Measurements from ENCODE around the gene SERPINB2. TPM values are rescaled to one million over a fixed set of nuclear protein-coding genes. Genes with fewer than 3 reads are reported as not detected.

Gene SERPINB2
- total and polyA plus RNA-seq, 10 of the 15 experiments (the other 5 are each of a cell fraction or from before 2014, with no cell fraction given), result 9.6 to 25.3 (median 14.0) TPM

GRCh38 chr18:63907664-63908063, 20.2 kb downstream of the SERPINB2 start, which contains the start of gene SERPINB10 (continued):
- TF ChIP-seq, protein P1, sequence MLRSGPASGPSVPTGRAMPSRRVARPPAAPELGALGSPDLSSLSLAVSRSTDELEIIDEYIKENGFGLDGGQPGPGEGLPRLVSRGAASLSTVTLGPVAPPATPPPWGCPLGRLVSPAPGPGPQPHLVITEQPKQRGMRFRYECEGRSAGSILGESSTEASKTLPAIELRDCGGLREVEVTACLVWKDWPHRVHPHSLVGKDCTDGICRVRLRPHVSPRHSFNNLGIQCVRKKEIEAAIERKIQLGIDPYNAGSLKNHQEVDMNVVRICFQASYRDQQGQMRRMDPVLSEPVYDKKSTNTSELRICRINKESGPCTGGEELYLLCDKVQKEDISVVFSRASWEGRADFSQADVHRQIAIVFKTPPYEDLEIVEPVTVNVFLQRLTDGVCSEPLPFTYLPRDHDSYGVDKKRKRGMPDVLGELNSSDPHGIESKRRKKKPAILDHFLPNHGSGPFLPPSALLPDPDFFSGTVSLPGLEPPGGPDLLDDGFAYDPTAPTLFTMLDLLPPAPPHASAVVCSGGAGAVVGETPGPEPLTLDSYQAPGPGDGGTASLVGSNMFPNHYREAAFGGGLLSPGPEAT (IDR thresholded peaks at IDR 0.05; ENCODE audit: low read depth), result peak; percentile 38; the same call in 1 of the 2 replicates
- TF ChIP-seq SREBF2 (IDR thresholded peaks at IDR 0.05; ENCODE audit: low read length), result no peak
- TF ChIP-seq, protein P2, sequence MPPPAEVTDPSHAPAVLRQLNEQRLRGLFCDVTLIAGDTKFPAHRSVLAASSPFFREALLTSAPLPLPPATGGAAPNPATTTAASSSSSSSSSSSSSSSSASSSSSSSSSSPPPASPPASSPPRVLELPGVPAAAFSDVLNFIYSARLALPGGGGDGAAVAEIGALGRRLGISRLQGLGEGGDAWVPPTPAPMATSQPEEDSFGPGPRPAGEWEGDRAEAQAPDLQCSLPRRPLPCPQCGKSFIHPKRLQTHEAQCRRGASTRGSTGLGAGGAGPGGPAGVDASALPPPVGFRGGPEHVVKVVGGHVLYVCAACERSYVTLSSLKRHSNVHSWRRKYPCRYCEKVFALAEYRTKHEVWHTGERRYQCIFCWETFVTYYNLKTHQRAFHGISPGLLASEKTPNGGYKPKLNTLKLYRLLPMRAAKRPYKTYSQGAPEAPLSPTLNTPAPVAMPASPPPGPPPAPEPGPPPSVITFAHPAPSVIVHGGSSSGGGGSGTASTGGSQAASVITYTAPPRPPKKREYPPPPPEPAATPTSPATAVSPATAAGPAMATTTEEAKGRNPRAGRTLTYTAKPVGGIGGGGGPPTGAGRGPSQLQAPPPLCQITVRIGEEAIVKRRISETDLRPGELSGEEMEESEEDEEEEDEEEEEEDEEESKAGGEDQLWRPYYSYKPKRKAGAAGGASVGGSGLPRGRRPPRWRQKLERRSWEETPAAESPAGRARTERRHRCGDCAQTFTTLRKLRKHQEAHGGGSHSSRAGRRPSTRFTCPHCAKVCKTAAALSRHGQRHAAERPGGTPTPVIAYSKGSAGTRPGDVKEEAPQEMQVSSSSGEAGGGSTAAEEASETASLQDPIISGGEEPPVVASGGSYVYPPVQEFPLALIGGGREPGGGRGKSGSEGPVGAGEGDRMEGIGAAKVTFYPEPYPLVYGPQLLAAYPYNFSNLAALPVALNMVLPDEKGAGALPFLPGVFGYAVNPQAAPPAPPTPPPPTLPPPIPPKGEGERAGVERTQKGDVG (CRISPR knock-in tag; IDR thresholded peaks at IDR 0.05), result no peak
- TF ChIP-seq SMAD1 (IDR thresholded peaks at IDR 0.05; ENCODE audit: low read depth, partially characterized antibody), result no peak
- no peak for TF ChIP-seq NFYB (IDR thresholded peaks at IDR 0.05; ENCODE audit: insufficient read depth, low read depth, low read length)
- TF ChIP-seq SMAD5 (IDR thresholded peaks at IDR 0.05; ENCODE audit: low read depth), result no peak
- TF ChIP-seq ATF7 (IDR thresholded peaks at IDR 0.05; ENCODE audit: low read depth), result peak; percentile 57
- no peak for TF ChIP-seq CHD1 (IDR thresholded peaks at IDR 0.05; ENCODE audit: low read depth, low read length)
- no peak for TF ChIP-seq FOS (IDR thresholded peaks at IDR 0.05; ENCODE audit: borderline replicate concordance, extremely low read depth, insufficient read length)
- TF ChIP-seq, protein P3, sequence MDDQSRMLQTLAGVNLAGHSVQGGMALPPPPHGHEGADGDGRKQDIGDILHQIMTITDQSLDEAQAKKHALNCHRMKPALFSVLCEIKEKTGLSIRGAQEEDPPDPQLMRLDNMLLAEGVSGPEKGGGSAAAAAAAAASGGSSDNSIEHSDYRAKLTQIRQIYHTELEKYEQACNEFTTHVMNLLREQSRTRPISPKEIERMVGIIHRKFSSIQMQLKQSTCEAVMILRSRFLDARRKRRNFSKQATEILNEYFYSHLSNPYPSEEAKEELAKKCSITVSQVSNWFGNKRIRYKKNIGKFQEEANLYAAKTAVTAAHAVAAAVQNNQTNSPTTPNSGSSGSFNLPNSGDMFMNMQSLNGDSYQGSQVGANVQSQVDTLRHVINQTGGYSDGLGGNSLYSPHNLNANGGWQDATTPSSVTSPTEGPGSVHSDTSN (IDR thresholded peaks at IDR 0.05; ENCODE audit: insufficient replicate concordance, low read depth, low read length), result no peak
- TF ChIP-seq NR2C1 (IDR thresholded peaks at IDR 0.05), result no peak
- no peak for TF ChIP-seq NR2F1 (conservative IDR thresholded peaks at IDR 0.05)
- no peak for TF ChIP-seq IRF4 (IDR thresholded peaks at IDR 0.05; ENCODE audit: low read depth, low read length)
- no peak for TF ChIP-seq PML (IDR thresholded peaks at IDR 0.05; ENCODE audit: low read length)
- TF ChIP-seq LARP7 (IDR thresholded peaks at IDR 0.05), result no peak
- no peak for TF ChIP-seq EED (IDR thresholded peaks at IDR 0.05; ENCODE audit: low read depth)
- no peak for TF ChIP-seq WRNIP1 (IDR thresholded peaks at IDR 0.05; ENCODE audit: borderline replicate concordance, low read depth, low read length)
- TF ChIP-seq MEF2B (IDR thresholded peaks at IDR 0.05; ENCODE audit: partially characterized antibody, poor library complexity, severe bottlenecking), result no peak
- TF ChIP-seq NR2C2 (IDR thresholded peaks at IDR 0.05; ENCODE audit: borderline replicate concordance, control insufficient read depth, insufficient read length, low read depth), result no peak
- TF ChIP-seq RB1 (IDR thresholded peaks at IDR 0.05; ENCODE audit: borderline replicate concordance), result no peak
- TF ChIP-seq NKRF (conservative IDR thresholded peaks at IDR 0.05), result no peak
- TF ChIP-seq EGR1 (IDR thresholded peaks at IDR 0.05; ENCODE audit: borderline replicate concordance in 1 of 2, low read depth in 2 of 2, low read length in 2 of 2), result no peak

Measured in GM12878 (cell line).